LNCAP (cell line): ENCODE data around the gene TRIM3.

ENCODE experiments used
- TF ChIP-seq, protein P1 (sequence below): fragments of 450-650 bp; IDR thresholded peaks from 2 replicates; pipeline ENCODE4 v1.5.1; 2017; ENCODE audit warnings: mild to moderate bottlenecking

The TRIM3 gene

DNA sequence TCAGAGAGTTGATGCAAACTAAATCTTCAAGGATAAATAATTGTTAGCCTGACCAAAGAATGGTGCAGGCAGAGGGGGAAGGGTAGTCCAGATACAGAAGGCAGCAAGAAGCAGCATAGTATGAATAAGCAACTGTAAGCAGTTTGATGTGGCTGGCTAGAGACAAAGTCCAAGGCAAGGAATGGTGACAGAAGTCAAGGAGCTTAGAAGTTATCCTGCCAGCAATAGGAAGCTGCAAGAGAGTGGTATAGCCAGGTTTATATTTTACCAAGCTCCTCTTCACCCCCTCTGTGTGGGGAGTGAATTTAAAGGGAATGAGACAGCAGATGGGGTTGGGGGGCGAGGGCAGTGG, 14.7 kb downstream of the TRIM3 start:
- TF ChIP-seq, protein P1, sequence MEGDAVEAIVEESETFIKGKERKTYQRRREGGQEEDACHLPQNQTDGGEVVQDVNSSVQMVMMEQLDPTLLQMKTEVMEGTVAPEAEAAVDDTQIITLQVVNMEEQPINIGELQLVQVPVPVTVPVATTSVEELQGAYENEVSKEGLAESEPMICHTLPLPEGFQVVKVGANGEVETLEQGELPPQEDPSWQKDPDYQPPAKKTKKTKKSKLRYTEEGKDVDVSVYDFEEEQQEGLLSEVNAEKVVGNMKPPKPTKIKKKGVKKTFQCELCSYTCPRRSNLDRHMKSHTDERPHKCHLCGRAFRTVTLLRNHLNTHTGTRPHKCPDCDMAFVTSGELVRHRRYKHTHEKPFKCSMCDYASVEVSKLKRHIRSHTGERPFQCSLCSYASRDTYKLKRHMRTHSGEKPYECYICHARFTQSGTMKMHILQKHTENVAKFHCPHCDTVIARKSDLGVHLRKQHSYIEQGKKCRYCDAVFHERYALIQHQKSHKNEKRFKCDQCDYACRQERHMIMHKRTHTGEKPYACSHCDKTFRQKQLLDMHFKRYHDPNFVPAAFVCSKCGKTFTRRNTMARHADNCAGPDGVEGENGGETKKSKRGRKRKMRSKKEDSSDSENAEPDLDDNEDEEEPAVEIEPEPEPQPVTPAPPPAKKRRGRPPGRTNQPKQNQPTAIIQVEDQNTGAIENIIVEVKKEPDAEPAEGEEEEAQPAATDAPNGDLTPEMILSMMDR = no peak

DNA sequence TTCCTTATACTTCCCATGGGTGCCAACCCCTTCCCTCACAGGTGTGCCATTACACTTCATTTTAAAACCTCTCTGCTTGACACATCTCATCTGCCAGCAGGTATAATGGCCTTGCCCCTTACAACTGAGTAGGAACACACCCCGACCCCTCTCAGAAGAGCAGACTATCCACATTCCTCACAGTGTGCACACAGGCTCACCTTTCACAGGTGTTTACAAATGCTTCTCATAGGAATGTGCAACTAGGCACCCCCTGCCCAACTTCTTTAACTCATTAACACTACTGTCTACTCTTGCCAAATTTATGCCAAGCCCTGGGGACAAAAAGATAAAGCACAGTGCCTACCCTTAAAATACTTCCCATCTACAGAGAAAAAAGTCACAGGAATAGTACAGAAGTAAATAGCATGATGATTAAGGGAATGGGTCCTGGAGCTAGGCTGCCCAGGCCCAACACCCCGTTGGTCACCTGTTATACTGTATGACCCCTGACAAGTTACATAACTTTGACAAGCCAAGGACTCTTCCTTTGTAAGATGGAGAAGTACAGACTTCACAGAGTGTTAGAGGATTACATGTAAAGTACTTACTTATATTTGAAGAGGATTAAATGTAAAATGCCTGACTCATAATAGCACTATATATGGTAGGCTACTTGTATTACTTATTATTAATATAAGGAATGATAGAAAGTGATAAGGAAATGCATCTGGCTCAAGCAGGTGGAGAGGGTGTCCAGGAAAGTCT, 15.2 kb downstream of the TRIM3 start:
- TF ChIP-seq, protein P1 = no peak

GRCh38 chr11:6457581-6458320, 16.0 kb downstream of the TRIM3 start:
- TF ChIP-seq, protein P1 = no peak

DNA sequence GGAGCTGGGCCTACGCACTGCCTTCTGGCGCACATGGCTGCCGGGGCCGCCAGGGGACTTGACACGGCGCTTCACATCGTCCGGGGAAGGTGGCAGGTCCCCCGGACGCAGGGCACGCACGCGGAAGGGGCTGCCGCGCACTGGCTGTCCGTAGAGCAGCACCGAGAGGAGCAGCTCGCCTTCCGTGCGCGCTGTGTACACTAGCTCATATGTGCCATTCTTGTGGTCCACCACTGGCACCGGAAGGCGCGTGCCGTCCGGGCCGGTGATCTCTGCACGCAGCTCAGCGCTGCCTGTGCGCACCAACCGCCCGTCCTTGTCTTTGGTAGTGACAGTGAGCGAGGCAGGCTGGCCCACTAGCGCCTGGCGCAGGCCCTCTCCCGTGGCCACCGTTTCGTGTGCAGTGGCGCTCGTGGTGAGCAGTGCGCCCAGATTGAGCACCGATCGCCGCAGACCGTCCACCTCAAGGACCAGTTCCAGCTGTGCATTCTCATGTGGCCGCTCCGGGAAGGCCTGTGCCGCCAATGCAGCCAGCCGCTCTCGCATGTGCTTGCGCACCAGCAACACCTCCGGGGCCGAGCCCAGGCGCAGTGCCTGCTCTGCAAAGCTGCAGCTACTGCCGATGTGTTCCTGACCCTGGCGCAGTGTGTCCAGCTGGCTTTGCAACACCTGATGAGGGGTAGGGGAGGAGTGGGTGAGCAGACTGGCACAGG, 17.2 kb downstream of the TRIM3 start:
- TF ChIP-seq, protein P1 = no peak

DNA sequence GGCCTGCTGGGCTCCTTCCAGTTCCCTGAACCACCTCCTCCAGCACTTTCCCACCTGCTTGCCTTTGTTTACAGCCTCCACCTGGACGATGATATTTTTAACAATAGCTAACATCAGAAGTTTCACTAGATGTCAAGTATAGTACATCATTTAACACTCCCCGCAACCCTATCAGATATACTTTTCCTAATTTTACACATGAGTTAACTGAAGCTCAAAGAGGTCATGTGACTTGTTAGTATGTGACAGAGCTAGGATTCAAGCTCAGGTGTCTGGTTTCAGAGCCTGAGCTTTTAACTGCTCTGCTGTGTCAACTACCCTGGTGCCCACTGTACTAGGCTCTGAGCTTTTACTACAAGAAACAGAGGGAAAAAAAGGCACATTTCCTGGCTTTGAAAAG, 18.7 kb downstream of the TRIM3 start:
- TF ChIP-seq, protein P1 = no peak

GRCh38 chr11:6453152-6453551, 20.6 kb downstream of the TRIM3 start:
- TF ChIP-seq, protein P1 = no peak

GRCh38 chr11:6452219-6452618, 21.5 kb downstream of the TRIM3 start:
- TF ChIP-seq, protein P1 = no peak
